HepG2 (cell line): ENCODE data around the gene MYO1C. TPM values are rescaled to one million over a fixed set of nuclear protein-coding genes. Genes with fewer than 3 reads are reported as not detected.

ENCODE experiments used
- ATAC-seq: fragments of 200-7000 bp; cut with Tn5 transposase; 3 replicates; pipeline ENCODE4 v1.9.1; 2020; ENCODE audit warnings: mild to moderate bottlenecking, moderate library complexity
- BruUV-seq: library from RNA; stranded (reverse); fragments of 400-500 nt; replicated peaks from 2 replicates; lab custom pipeline; 2021; lab: Mats Ljungman, UMichigan
- CTCF ChIA-PET: fragments of 300-600 bp; formaldehyde crosslinking; extraction: SDS; loops from one replicate; lab custom pipeline; 2021; ENCODE audit warnings: low total read pairs, inconsistent platforms, low intra/inter-chr PET ratio; lab: Yijun Ruan, JAX
- POLR2A ChIA-PET: fragments of 350-600 bp; sonication (Branson Sonifier 250); formaldehyde crosslinking; loops from one replicate; lab custom pipeline; 2020; ENCODE audit warnings: antibody characterized with exemption, inconsistent platforms; lab: Yijun Ruan, JAX
- DNase-seq: peaks from one replicate; pipeline ENCODE4 v3.0.0-alpha.2; 2015; ENCODE audit warnings: low spot score
- FAIRE-seq: peaks from 3 replicates; lab custom pipeline; 2011; peaks lifted over from hg19 to GRCh38; lab: Jason Lieb, UNC
- H2AFZ ChIP-seq: one replicate; pipeline ENCODE4 v1.6.1; 2011; ENCODE audit warnings: low read length, inconsistent platforms
- H3K27ac ChIP-seq: fragments of 300-600 bp; 3 replicates; pipeline ENCODE4 v1.8.0; 2011; ENCODE audit warnings: mixed run types, mild to moderate bottlenecking, mixed read lengths, low read length, inconsistent platforms; ENCODE audit not compliant: insufficient read depth; ENCODE audit errors: extremely low read length
- H3K27me3 ChIP-seq, 2 experiments: fragments of 200-600 bp in 1 of 2; 2 replicates in 1 of 2; 3 replicates in 1 of 2; pipeline versions ENCODE4 v1.6.0 to v1.8.0; 2011; ENCODE audit warnings: low read length in 2 of 2, mild to moderate bottlenecking in 2 of 2, moderate library complexity in 2 of 2, inconsistent platforms in 1 of 2; ENCODE audit not compliant: insufficient read depth in 2 of 2, control insufficient read depth in 1 of 2
- H3K36me3 ChIP-seq, 2 experiments: fragments of 200-600 bp in 1 of 2; replicated peaks in 1 of 2; 2 replicates in 1 of 2; 3 replicates in 1 of 2; pipeline versions ENCODE4 v1.5.1 to v1.8.0; 2011; ENCODE audit warnings: low read length in 2 of 2, inconsistent platforms in 1 of 2; ENCODE audit not compliant: insufficient read depth in 2 of 2, control insufficient read depth in 1 of 2
- H3K4me1 ChIP-seq: 2 replicates; pipeline ENCODE4 v1.5.1; 2012; ENCODE audit warnings: low read length, inconsistent platforms; ENCODE audit not compliant: insufficient read depth
- H3K4me2 ChIP-seq: 2 replicates; pipeline ENCODE4 v1.6.0; 2011; ENCODE audit warnings: low read depth, low read length, inconsistent platforms
- H3K4me3 ChIP-seq, 3 experiments: fragments of 200-600 bp in 1 of 3; sonication (generic), shearing (Covaris generic) in 1 of 3; replicated peaks in 1 of 3; 2 replicates each; pipeline ENCODE4 v1.5.1; 2011 to 2016; ENCODE audit warnings: low read length in 3 of 3, inconsistent platforms in 2 of 3, low read depth in 2 of 3, mild to moderate bottlenecking in 2 of 3, control low read depth in 1 of 3, mixed read lengths in 1 of 3; ENCODE audit not compliant: insufficient read depth in 1 of 3
- H3K79me2 ChIP-seq: one replicate; pipeline ENCODE4 v1.6.1; 2011; ENCODE audit warnings: low read length, inconsistent platforms; ENCODE audit not compliant: insufficient read depth
- H3K9ac ChIP-seq: 2 replicates; pipeline ENCODE4 v1.6.0; 2011; ENCODE audit warnings: mild to moderate bottlenecking, low read depth, low read length, inconsistent platforms; ENCODE audit not compliant: insufficient read depth
- H3K9me3 ChIP-seq: 2 replicates; pipeline ENCODE4 v1.5.1; 2012; ENCODE audit warnings: mild to moderate bottlenecking, low read length
- H4K20me1 ChIP-seq: 2 replicates; pipeline ENCODE4 v1.6.0; 2011; ENCODE audit warnings: inconsistent platforms, mild to moderate bottlenecking, low read length, moderate library complexity; ENCODE audit not compliant: insufficient read depth
- EED ChIP-seq: sonication (generic); formaldehyde crosslinking; IDR thresholded peaks from 2 replicates; pipeline ENCODE4 v1.5.0; 2020; ENCODE audit warnings: mild to moderate bottlenecking, missing genetic modification reagents
- HES4 ChIP-seq: sonication (generic); formaldehyde crosslinking; IDR thresholded peaks from 2 replicates; pipeline ENCODE4 v1.9.0; 2021; ENCODE audit warnings: mild to moderate bottlenecking, missing genetic modification reagents, borderline replicate concordance
- RNF219 ChIP-seq: sonication (generic); formaldehyde crosslinking; IDR thresholded peaks from 2 replicates; pipeline ENCODE4 v1.5.0; 2020; ENCODE audit warnings: mild to moderate bottlenecking, missing genetic modification reagents
- SAFB2 ChIP-seq: sonication (generic); formaldehyde crosslinking; IDR thresholded peaks from 2 replicates; pipeline ENCODE4 v1.5.1; 2020; ENCODE audit warnings: missing genetic modification reagents, low read depth, mild to moderate bottlenecking, borderline replicate concordance
- TBX3 ChIP-seq: fragments of 450-650 bp; IDR thresholded peaks from 2 replicates; pipeline ENCODE4 v1.6.1; 2017; ENCODE audit warnings: antibody characterized with exemption, mild to moderate bottlenecking, inconsistent platforms, borderline replicate concordance
- ZBTB20 ChIP-seq: sonication (generic); formaldehyde crosslinking; IDR thresholded peaks from 2 replicates; pipeline ENCODE4 v1.8.1; 2023; ENCODE audit warnings: missing genetic modification reagents, low read depth, mild to moderate bottlenecking, borderline replicate concordance
- ZBTB44 ChIP-seq: sonication (generic); formaldehyde crosslinking; IDR thresholded peaks from 2 replicates; pipeline ENCODE4 v1.4.0; 2020; ENCODE audit warnings: missing genetic modification reagents
- ZNF224 ChIP-seq: sonication (generic); formaldehyde crosslinking; IDR thresholded peaks from 2 replicates; pipeline ENCODE4 v1.5.0; 2020; ENCODE audit warnings: mild to moderate bottlenecking, missing genetic modification reagents
- WGBS: methylation state at CpG from one replicate; pipeline ENCODE4 v1.1.6; 2017; ENCODE audit warnings: low lambda C conversion rate; 5-methylcytosine and 5-hydroxymethylcytosine counted together
- in situ Hi-C: cut with HindIII; loops from 2 replicates; pipeline ENCODE4 v1.10.0; 2017; ENCODE audit warnings: low pct_unique_long_range_greater_than_20kb; ENCODE audit not compliant: extremely low pct_ligation_motif_present
- intact Hi-C: fragments of 100-400 bp; cut with micrococcal nuclease; formaldehyde crosslinking; loops from one replicate; pipeline ENCODE4 v1.10.0; 2022; ENCODE audit not compliant: unreplicated experiment
- polyA plus RNA-seq, 8 experiments: library from polyadenylated mRNA; depleted of rRNA in 3 of 8; stranded (reverse) in 7 of 8; unstranded in 1 of 8; fragments of >200 nt; fragmentation: Illumina TruSeq in 4 of 8; extraction: Trizol in 4 of 8; gene quantifications; 2 replicates each; pipeline versions ENCODE4 v1.2.1 to v1.2.3, GENCODE V29; 2011 to 2016; ENCODE audit warnings: low read depth in 4 of 8, missing spikeins in 1 of 8, mixed read lengths in 1 of 8; ENCODE audit not compliant: insufficient read depth in 1 of 8
- total RNA-seq, 5 experiments: library from RNA; depleted of rRNA; stranded (reverse); fragments of >200 nt; fragmentation: Illumina TruSeq; extraction: Trizol; gene quantifications; 2 replicates each; pipeline ENCODE4 v1.2.3, GENCODE V29; 2016; ENCODE audit warnings: low read depth in 1 of 5

The MYO1C gene
- total and polyA plus RNA-seq, 2 of the 13 experiments (the other 11 are each of a cell fraction or from before 2014, with no cell fraction given) = 22.7 to 40.8 TPM

GRCh38 chr17:1512351-1512750, 19.9 kb upstream of the MYO1C start:
- Histone ChIP-seq H3K9me3 (no peaks in the 10 kb centered on the region), H3K4me3 (no peak overlapping the region), H3K27ac (no peak overlapping the region), H3K4me2 (no peak overlapping the region), H3K4me1 (peaks cover 24% of the 10 kb centered on the region), H2AFZ (no peak overlapping the region), H4K20me1 (no peaks in the 10 kb centered on the region), H3K27me3 (no peaks in the 10 kb centered on the region; a peak in 1 of 5 replicates), H3K9ac (no peak overlapping the region), H3K79me2 (peaks cover 10% of the 10 kb centered on the region), H3K36me3 (peaks cover 0 to 4% of the 10 kb centered on the region in 2 experiments; a peak in 1 of 5 replicates)
- POLR2A ChIA-PET = no interaction called here
- no peak for ATAC-seq
- WGBS = 78% methylated on average over 2 of the region's 2 CpGs
- intact Hi-C loops (no loop called here), in situ Hi-C loops (loop anchor here (10.0 kb wide), 1 partner anchor 238 kb away; the partner anchor contains the start of genes BHLHA9 and TRARG1)
- BruUV-seq = no TSS peak
- CTCF ChIA-PET = no interaction called here
- no peak for DNase-seq
- no peak for TF ChIP-seq SAFB2 (CRISPR knock-in tag)
- no peak for TF ChIP-seq ZBTB20
- TF ChIP-seq TBX3 = no peak
- no peak for TF ChIP-seq ZNF224 (CRISPR knock-in tag)
- no peak for TF ChIP-seq HES4 (CRISPR knock-in tag)
- TF ChIP-seq RNF219 (CRISPR knock-in tag) = no peak
- TF ChIP-seq ZBTB44 (CRISPR knock-in tag) = no peak
- no peak for TF ChIP-seq EED (CRISPR knock-in tag)
- no peak for FAIRE-seq
